H9 (cell line): ENCODE measurements around the gene RRAGC. TPM values are rescaled to one million over a fixed set of nuclear protein-coding genes. Genes with fewer than 3 reads are reported as not detected.

ENCODE experiments used
- DNase-seq: peaks from one replicate; pipeline ENCODE4 v3.0.0-alpha.2; 2017
- H2AFZ ChIP-seq: one replicate; pipeline ENCODE4 v1.6.1; 2013; ENCODE audit warnings: mild to moderate bottlenecking, low read length, control low read depth, moderate library complexity
- H2AK5ac ChIP-seq: 2 replicates; pipeline ENCODE4 v1.6.1; 2013; ENCODE audit warnings: low read length, control low read depth, mixed read lengths; ENCODE audit not compliant: insufficient read length
- H2BK120ac ChIP-seq: one replicate; pipeline ENCODE4 v1.6.1; 2013; ENCODE audit warnings: low read depth, mild to moderate bottlenecking, low read length, control low read depth, inconsistent platforms; ENCODE audit not compliant: poor library complexity, severe bottlenecking
- H2BK12ac ChIP-seq: 2 replicates; pipeline ENCODE4 v1.6.1; 2013; ENCODE audit warnings: low read length, control low read depth, mixed read lengths, low read depth; ENCODE audit not compliant: insufficient read length
- H2BK15ac ChIP-seq: 2 replicates; pipeline ENCODE4 v1.6.1; 2013; ENCODE audit warnings: low read depth, low read length, control low read depth
- H2BK20ac ChIP-seq: one replicate; pipeline ENCODE4 v1.6.1; 2013; ENCODE audit warnings: low read depth, mild to moderate bottlenecking, low read length, control low read depth, inconsistent platforms; ENCODE audit not compliant: poor library complexity, severe bottlenecking
- H2BK5ac ChIP-seq: 2 replicates; pipeline ENCODE4 v1.6.1; 2013; ENCODE audit warnings: low read length, control low read depth, mixed read lengths; ENCODE audit not compliant: insufficient read length
- H3K14ac ChIP-seq: 2 replicates; pipeline ENCODE4 v1.6.1; 2013; ENCODE audit warnings: low read length, control low read depth; ENCODE audit not compliant: insufficient read depth
- H3K18ac ChIP-seq: 2 replicates; pipeline ENCODE4 v1.6.1; 2013; ENCODE audit warnings: low read depth, mild to moderate bottlenecking, mixed read lengths, low read length, control low read depth; ENCODE audit not compliant: insufficient read length
- H3K23ac ChIP-seq: 2 replicates; pipeline ENCODE4 v1.6.1; 2013; ENCODE audit warnings: low read length, control low read depth, mixed read lengths, low read depth; ENCODE audit not compliant: insufficient read length
- H3K23me2 ChIP-seq: 2 replicates; pipeline ENCODE4 v1.6.1; 2013; ENCODE audit warnings: low read depth, mild to moderate bottlenecking, mixed read lengths, low read length, control low read depth; ENCODE audit not compliant: insufficient read length, poor library complexity, severe bottlenecking
- H3K27ac ChIP-seq: 2 replicates; pipeline ENCODE4 v1.5.1; 2013; ENCODE audit warnings: low read length, control low read depth, mixed read lengths, low read depth; ENCODE audit not compliant: insufficient read length
- H3K27me3 ChIP-seq: 2 replicates; pipeline ENCODE4 v1.6.1; 2013; ENCODE audit warnings: low read length, control low read depth, inconsistent platforms; ENCODE audit not compliant: insufficient read depth
- H3K4ac ChIP-seq: 2 replicates; pipeline ENCODE4 v1.6.1; 2013; ENCODE audit warnings: low read depth, mild to moderate bottlenecking, control low read depth, inconsistent platforms, low read length, moderate library complexity
- H3K4me1 ChIP-seq: 2 replicates; pipeline ENCODE4 v1.6.1; 2013; ENCODE audit warnings: low read length, control low read depth, inconsistent platforms; ENCODE audit not compliant: insufficient read depth
- H3K4me2 ChIP-seq: 2 replicates; pipeline ENCODE4 v1.6.1; 2013; ENCODE audit warnings: low read length, control low read depth, mixed read lengths; ENCODE audit not compliant: insufficient read length, insufficient read depth
- H3K56ac ChIP-seq: 2 replicates; pipeline ENCODE4 v1.6.1; 2013; ENCODE audit warnings: low read depth, mild to moderate bottlenecking, mixed read lengths, low read length, control low read depth; ENCODE audit not compliant: insufficient read length
- H3K79me1 ChIP-seq: 2 replicates; pipeline ENCODE4 v1.6.1; 2013; ENCODE audit warnings: low read depth, mild to moderate bottlenecking, moderate library complexity, low read length, control low read depth, inconsistent platforms; ENCODE audit not compliant: insufficient read depth, poor library complexity, severe bottlenecking
- H3K79me2 ChIP-seq: 2 replicates; pipeline ENCODE4 v1.6.1; 2013; ENCODE audit warnings: low read length, control low read depth, inconsistent platforms; ENCODE audit not compliant: insufficient read depth
- H3K9ac ChIP-seq: 2 replicates; pipeline ENCODE4 v1.6.1; 2013; ENCODE audit warnings: low read length, control low read depth, mixed read lengths; ENCODE audit not compliant: insufficient read length; ENCODE audit errors: extremely low read depth
- H3K9me3 ChIP-seq: one replicate; pipeline ENCODE4 v1.6.1; 2013; ENCODE audit warnings: low read depth, low read length, inconsistent platforms; ENCODE audit not compliant: control insufficient read depth
- H3T11ph ChIP-seq: one replicate; pipeline ENCODE4 v1.6.1; 2013; ENCODE audit warnings: mild to moderate bottlenecking, low read length, control low read depth, inconsistent platforms
- H4K20me1 ChIP-seq: one replicate; pipeline ENCODE4 v1.6.1; 2013; ENCODE audit not compliant: control insufficient read depth, insufficient read length, insufficient read depth
- H4K5ac ChIP-seq: 2 replicates; pipeline ENCODE4 v1.6.1; 2013; ENCODE audit warnings: low read depth, mild to moderate bottlenecking, mixed read lengths, low read length, control low read depth; ENCODE audit not compliant: insufficient read length
- H4K8ac ChIP-seq: replicated peaks from 2 replicates; pipeline ENCODE4 v1.6.1; 2013; ENCODE audit warnings: low read length, control low read depth, mixed read lengths, low read depth; ENCODE audit not compliant: insufficient read length
- H4K91ac ChIP-seq: 2 replicates; pipeline ENCODE4 v1.6.1; 2013; ENCODE audit warnings: low read depth, mild to moderate bottlenecking, moderate library complexity, mixed read lengths, low read length, control low read depth; ENCODE audit not compliant: insufficient read length
- H3K27ac Mint-ChIP-seq, 3 experiments: 2 replicates in 2 of 3; 3 replicates in 1 of 3; pipeline ENCODE4 v1.8.0; 2020 to 2021; ENCODE audit warnings: mixed read lengths in 3 of 3, mild to moderate bottlenecking in 1 of 3, moderate library complexity in 1 of 3
- H3K27me3 Mint-ChIP-seq: 2 replicates; pipeline ENCODE4 v1.8.0; 2021; ENCODE audit warnings: low read depth, mild to moderate bottlenecking, moderate library complexity, mixed read lengths
- H3K36me3 Mint-ChIP-seq, 3 experiments: 2 replicates in 2 of 3; 3 replicates in 1 of 3; pipeline ENCODE4 v1.8.0; 2020 to 2021; ENCODE audit warnings: low read depth in 3 of 3, mixed read lengths in 3 of 3; ENCODE audit not compliant: insufficient read depth in 1 of 3
- H3K4me1 Mint-ChIP-seq, 2 experiments: 2 replicates each; pipeline ENCODE4 v1.8.0; 2020; ENCODE audit warnings: mixed read lengths in 2 of 2
- H3K4me3 Mint-ChIP-seq, 2 experiments: 2 replicates in 1 of 2; 3 replicates in 1 of 2; pipeline ENCODE4 v1.8.0; 2020 to 2021; ENCODE audit warnings: mild to moderate bottlenecking in 2 of 2, mixed read lengths in 2 of 2, moderate library complexity in 1 of 2
- H3K9me3 Mint-ChIP-seq, 2 experiments: 2 replicates in 1 of 2; 3 replicates in 1 of 2; pipeline ENCODE4 v1.8.0; 2020; ENCODE audit warnings: mild to moderate bottlenecking in 2 of 2, mixed read lengths in 2 of 2, moderate library complexity in 1 of 2
- CTCF ChIP-seq: fragments of 200-600 bp; sonication (generic); conservative IDR thresholded peaks from 3 replicates; pipeline ENCODE4 v1.8.0; 2021; ENCODE audit warnings: antibody characterized with exemption, mild to moderate bottlenecking
- WGBS: extraction: QIAGEN DNeasy Blood & Tissue Kit; methylation state at CpG from one replicate; pipeline ENCODE4 v1.1.7; 2013; ENCODE audit warnings: missing lambda C conversion rate, low lambda C conversion rate, mixed read lengths; ENCODE audit not compliant: insufficient read length; ENCODE audit errors: extremely low coverage; 5-methylcytosine and 5-hydroxymethylcytosine counted together
- total RNA-seq: library from RNA; stranded (reverse); gene quantifications from 2 replicates; pipeline ENCODE4 v1.2.1, GENCODE V29; 2021

The RRAGC gene
- total RNA-seq, 1 experiment from 2014 or later: 17.9 TPM

GRCh38 chr1:38817267-38818174 is 42.1 kb downstream of the RRAGC start:
- Histone ChIP-seq H3K4me1 (0 out of 2 replicates have a peak, but pooled peaks cover 2% of the 10 kb centered on the region), H2BK120ac (no peak overlapping the region), H3K56ac (no peak overlapping the region), H3T11ph (no peak overlapping the region), H3K27me3 (peaks cover 9% of the 10 kb centered on the region), H3K23me2 (peaks cover 9% of the 10 kb centered on the region), H3K18ac (no peak overlapping the region), H3K9me3 (no peaks in the 10 kb centered on the region), H3K79me2 (no peaks in the 10 kb centered on the region), H4K91ac (no peak overlapping the region), H3K23ac (no peak overlapping the region), H2BK5ac (no peak overlapping the region), H2BK15ac (no peak overlapping the region), H3K14ac (no peak overlapping the region), H4K20me1 (no peaks in the 10 kb centered on the region), H3K79me1 (no peaks in the 10 kb centered on the region), H3K9ac (no peak overlapping the region), H2AFZ (no peak overlapping the region), H2AK5ac (no peak overlapping the region), H3K27ac (no peak overlapping the region), H4K5ac (no peak overlapping the region), H2BK12ac (no peak overlapping the region), H3K4me2 (peak overlapping the region; percentile 75), H4K8ac (no peak overlapping the region), H2BK20ac (no peak overlapping the region), H3K4ac (no peak overlapping the region)
- Mint-ChIP-seq H3K4me1 (peaks cover 23 to 27% of the 10 kb centered on the region in 2 experiments), H3K9me3 (peaks cover 7 to 10% of the 10 kb centered on the region in 2 experiments; a peak in 4 of 5 replicates), H3K27me3 (peaks cover 79% of the 10 kb centered on the region), H3K36me3 (peaks cover 0 to 9% (median 3%) of the 10 kb centered on the region in 3 experiments; a peak in 3 of 7 replicates), H3K4me3 (peak overlapping the region; percentile 43 to 60; a peak in 4 of 5 replicates), H3K27ac (no peak overlapping the region)
- no peak for DNase-seq
- WGBS: no CpG with 5 or more reads among the region's 45 CpGs
- TF ChIP-seq CTCF: no peak
